ENCODE measurements around the gene LRIG3. TPM values are rescaled to one million over a fixed set of nuclear protein-coding genes. Genes with fewer than 3 reads are reported as not detected.

LRIG3 gene
- polyA plus RNA-seq, 1 experiment, result 80.1 TPM

GRCh38 chr12:58965568-58965967, 45.3 kb upstream of the LRIG3 start:
- DNase-seq (ENCODE audit: low read depth, low spot score), result no peak
- no peak for TF ChIP-seq CTCF (IDR thresholded peaks at IDR 0.05; ENCODE audit: low read depth, low read length)
- Histone ChIP-seq H3K27ac (ENCODE audit: low read depth, low read length) (no peak overlapping the region), H3K4me3 (ENCODE audit: low read depth, low read length) (no peak overlapping the region), H3K9me3 (ENCODE audit: control insufficient read depth, insufficient read depth, low read length) (no peaks in the 10 kb centered on the region), H3K27me3 (ENCODE audit: control insufficient read depth, insufficient read depth, low read length) (no peaks in the 10 kb centered on the region)
- ChIA-PET POLR2A (no interaction called here), CTCF (no interaction called here)

- POLR2A ChIA-PET, result no interaction called here
- DNase-seq (ENCODE audit: low read depth, low spot score), result no peak
- no peak overlapping the region for H3K27ac ChIP-seq (ENCODE audit: low read depth, low read length)
- no peak overlapping the region for H3K4me3 ChIP-seq (ENCODE audit: low read depth, low read length)
- H3K27me3 ChIP-seq (ENCODE audit: control insufficient read depth, insufficient read depth, low read length), result no peaks in the 10 kb centered on the region
- CTCF ChIA-PET, result no interaction called here
- H3K9me3 ChIP-seq (ENCODE audit: control insufficient read depth, insufficient read depth, low read length), result no peaks in the 10 kb centered on the region
- TF ChIP-seq CTCF (IDR thresholded peaks at IDR 0.05; ENCODE audit: low read depth, low read length), result no peak
Observed at GRCh38 chr12:58963844-58964243, 43.5 kb upstream of the LRIG3 start.

- Histone ChIP-seq H3K27me3 (ENCODE audit: control insufficient read depth, insufficient read depth, low read length) (no peaks in the 10 kb centered on the region), H3K27ac (ENCODE audit: low read depth, low read length) (no peak overlapping the region), H3K4me3 (ENCODE audit: low read depth, low read length) (no peak overlapping the region), H3K9me3 (ENCODE audit: control insufficient read depth, insufficient read depth, low read length) (no peaks in the 10 kb centered on the region)
- no peak for TF ChIP-seq CTCF (IDR thresholded peaks at IDR 0.05; ENCODE audit: low read depth, low read length)
- POLR2A ChIA-PET, result no interaction called here
- CTCF ChIA-PET, result interaction anchor here (0.7 kb wide), 1 partner anchor 459 kb away, joined by 4 read pairs; no protein-coding TSS in a partner anchor
- DNase-seq (ENCODE audit: low read depth, low spot score), result no peak
Observed at GRCh38 chr12:58961906-58962305, 41.6 kb upstream of the LRIG3 start.

- ChIA-PET CTCF (interaction anchor here (1.5 kb wide), 1 partner anchor 152 kb away, joined by 4 read pairs; no protein-coding TSS in a partner anchor), POLR2A (no interaction called here)
- no peak for TF ChIP-seq CTCF (IDR thresholded peaks at IDR 0.05; ENCODE audit: low read depth, low read length)
- no peaks in the 10 kb centered on the region for H3K27me3 ChIP-seq (ENCODE audit: control insufficient read depth, insufficient read depth, low read length)
- no peak overlapping the region for H3K4me3 ChIP-seq (ENCODE audit: low read depth, low read length)
- no peaks in the 10 kb centered on the region for H3K9me3 ChIP-seq (ENCODE audit: control insufficient read depth, insufficient read depth, low read length)
- no peak for DNase-seq (ENCODE audit: low read depth, low spot score)
- no peak overlapping the region for H3K27ac ChIP-seq (ENCODE audit: low read depth, low read length)
Observed at GRCh38 chr12:58961166-58961565, 40.9 kb upstream of the LRIG3 start.

GRCh38 chr12:58959639-58960300, 39.5 kb upstream of the LRIG3 start:
- TF ChIP-seq CTCF (IDR thresholded peaks at IDR 0.05; ENCODE audit: low read depth, low read length), result no peak
- ChIA-PET POLR2A (no interaction called here), CTCF (interaction anchor here (1.5 kb wide), 1 partner anchor 154 kb away, joined by 4 read pairs; no protein-coding TSS in a partner anchor)
- H3K4me3 ChIP-seq (ENCODE audit: low read depth, low read length), result no peak overlapping the region
- no peak for DNase-seq (ENCODE audit: low read depth, low spot score)
- no peaks in the 10 kb centered on the region for H3K9me3 ChIP-seq (ENCODE audit: control insufficient read depth, insufficient read depth, low read length)
- no peak overlapping the region for H3K27ac ChIP-seq (ENCODE audit: low read depth, low read length)
- no peaks in the 10 kb centered on the region for H3K27me3 ChIP-seq (ENCODE audit: control insufficient read depth, insufficient read depth, low read length)

All from AG04450 (cell line).